ENCODE measurements around the gene SMAD1.

SMAD1 gene

DNA sequence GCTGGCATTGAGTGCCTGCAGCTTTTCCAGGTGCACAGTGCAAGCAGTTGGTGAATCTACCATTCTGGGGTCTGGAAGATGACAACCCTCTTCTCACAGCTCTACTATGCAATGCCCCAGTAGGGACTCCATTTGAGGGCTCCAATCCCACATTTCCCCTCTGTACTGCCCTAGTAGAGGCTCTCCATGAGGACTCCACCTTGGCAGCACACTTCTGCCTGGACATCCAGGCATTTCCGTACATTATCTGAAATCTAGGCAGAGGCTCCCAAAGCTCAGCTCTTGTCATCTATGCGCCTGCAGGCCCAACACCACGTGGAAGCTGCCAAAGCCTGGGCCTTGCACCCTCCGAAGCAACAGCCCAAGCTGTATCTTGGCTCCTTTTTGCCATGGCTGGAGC lies 8.4 kb upstream of the SMAD1 start:
- DNase-seq (ENCODE audit: low read depth in 2 of 2) = no peak
- TF ChIP-seq, protein P1, sequence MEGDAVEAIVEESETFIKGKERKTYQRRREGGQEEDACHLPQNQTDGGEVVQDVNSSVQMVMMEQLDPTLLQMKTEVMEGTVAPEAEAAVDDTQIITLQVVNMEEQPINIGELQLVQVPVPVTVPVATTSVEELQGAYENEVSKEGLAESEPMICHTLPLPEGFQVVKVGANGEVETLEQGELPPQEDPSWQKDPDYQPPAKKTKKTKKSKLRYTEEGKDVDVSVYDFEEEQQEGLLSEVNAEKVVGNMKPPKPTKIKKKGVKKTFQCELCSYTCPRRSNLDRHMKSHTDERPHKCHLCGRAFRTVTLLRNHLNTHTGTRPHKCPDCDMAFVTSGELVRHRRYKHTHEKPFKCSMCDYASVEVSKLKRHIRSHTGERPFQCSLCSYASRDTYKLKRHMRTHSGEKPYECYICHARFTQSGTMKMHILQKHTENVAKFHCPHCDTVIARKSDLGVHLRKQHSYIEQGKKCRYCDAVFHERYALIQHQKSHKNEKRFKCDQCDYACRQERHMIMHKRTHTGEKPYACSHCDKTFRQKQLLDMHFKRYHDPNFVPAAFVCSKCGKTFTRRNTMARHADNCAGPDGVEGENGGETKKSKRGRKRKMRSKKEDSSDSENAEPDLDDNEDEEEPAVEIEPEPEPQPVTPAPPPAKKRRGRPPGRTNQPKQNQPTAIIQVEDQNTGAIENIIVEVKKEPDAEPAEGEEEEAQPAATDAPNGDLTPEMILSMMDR (IDR thresholded peaks at IDR 0.05; ENCODE audit: low read depth, low read length) = no peak
- no peak overlapping the region for H3K4me3 ChIP-seq (replicated peaks in 1 of 2; ENCODE audit: low read depth in 2 of 2, low read length in 2 of 2)

DNA sequence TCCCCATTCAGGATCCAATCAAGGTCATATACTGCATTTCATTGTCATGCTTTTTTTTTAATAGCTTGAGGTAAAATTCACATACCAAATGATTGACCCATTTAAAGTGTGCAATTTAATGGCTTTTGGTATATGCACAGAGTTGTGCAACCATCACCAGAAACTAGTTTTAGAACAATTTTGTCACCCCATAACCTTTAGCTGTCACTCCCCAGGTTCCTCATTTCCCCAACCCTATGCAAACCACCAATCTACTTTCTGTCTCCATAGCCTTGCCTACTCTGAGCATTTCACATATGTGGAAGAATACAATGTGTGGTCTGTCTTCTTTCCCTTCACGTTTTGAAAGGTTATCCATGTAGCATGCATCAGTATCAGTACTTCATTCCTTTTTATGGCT lies 1.4 kb upstream of the SMAD1 start:
- no peak for DNase-seq (ENCODE audit: low read depth in 2 of 2)
- no peak overlapping the region for H3K4me3 ChIP-seq (replicated peaks in 1 of 2; ENCODE audit: low read depth in 2 of 2, low read length in 2 of 2)
- TF ChIP-seq, protein P1 (IDR thresholded peaks at IDR 0.05; ENCODE audit: low read depth, low read length) = no peak

DNA sequence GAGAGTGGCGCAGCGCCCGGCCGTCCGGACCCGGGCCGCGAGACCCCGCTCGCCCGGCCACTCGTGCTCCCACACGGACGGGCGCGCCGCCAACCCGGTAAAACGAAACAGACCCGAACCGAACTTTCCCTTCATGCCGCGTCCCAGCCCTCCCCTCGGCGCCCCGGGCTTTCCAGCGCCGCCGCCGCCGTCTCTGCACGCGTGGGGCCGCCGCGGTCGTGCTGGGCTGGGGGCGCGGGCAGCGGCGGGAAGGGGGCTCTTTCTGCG lies 222 bp downstream of the SMAD1 start:
- TF ChIP-seq, protein P1 (IDR thresholded peaks at IDR 0.05; ENCODE audit: low read depth, low read length) = no peak
- peak overlapping the region; percentile 73 to 75 for H3K4me3 ChIP-seq (replicated peaks in 1 of 2; ENCODE audit: low read depth in 2 of 2, low read length in 2 of 2)
- DNase-seq (ENCODE audit: low read depth in 2 of 2) = no peak

DNA sequence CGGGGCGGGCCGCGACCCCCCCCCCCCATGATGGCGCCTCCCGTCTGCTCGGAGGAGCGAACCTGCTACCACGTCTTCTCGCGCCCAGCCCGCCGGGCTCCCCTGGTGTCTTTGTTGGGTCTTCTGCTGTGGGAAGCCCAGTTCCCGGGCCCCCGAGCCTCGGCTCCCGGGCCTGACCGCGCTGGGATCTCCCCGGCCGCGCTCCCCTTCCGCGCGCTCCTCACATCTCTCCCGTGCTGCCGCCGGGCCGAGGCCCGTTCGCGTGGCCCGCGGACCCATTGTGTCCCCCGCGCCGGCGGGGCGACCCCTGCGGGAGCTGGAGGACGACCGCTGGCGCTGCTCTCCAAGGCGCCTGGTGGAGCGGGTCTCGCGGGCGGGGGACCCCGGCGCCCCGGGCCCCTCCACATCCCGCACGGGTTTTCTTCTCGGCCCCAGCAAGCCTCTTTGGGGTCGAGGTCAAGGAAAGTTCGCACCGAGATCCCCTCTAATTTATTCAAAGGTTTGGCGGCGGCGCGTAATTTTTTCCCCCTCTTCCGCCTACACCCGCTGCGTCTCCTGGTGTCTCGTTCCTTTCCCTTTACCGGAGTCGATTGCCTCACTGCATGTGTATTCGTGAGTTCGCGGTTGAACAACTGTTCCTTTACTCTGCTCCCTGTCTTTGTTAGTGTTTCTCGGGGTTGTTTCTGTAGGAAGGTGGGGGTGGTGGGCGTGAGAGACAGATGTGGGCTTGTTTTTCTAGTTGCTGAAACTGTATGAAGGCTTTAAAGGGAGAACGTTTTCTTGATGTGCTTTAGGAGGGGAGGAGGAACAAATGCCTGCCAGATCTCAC lies 770 bp downstream of the SMAD1 start:
- DNase-seq (ENCODE audit: low read depth in 2 of 2) = peak; percentile 69 to 78
- TF ChIP-seq, protein P1 (IDR thresholded peaks at IDR 0.05; ENCODE audit: low read depth, low read length) = no peak
- H3K4me3 ChIP-seq (replicated peaks in 1 of 2; ENCODE audit: low read depth in 2 of 2, low read length in 2 of 2) = peak overlapping the region; percentile 73 to 75

DNA sequence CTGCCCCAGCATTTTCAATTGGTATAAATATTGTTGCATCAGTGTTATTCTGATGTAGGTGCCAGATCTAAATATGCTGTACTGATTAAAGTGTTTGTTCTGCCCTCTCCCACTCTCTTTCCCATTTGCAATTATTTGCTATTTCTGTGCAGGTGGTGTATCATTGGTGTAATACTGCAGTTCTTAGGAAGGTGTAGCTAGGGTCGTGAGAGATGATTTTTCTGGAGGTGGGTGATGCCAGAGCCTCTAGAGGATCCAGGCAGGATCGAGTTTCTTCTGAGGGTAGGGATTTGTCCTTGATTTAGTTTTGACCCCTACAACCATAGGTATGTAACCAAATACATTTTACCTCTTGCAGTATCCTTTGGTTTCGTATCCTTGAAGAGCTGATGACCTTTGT lies 1.9 kb downstream of the SMAD1 start:
- no peak for DNase-seq (ENCODE audit: low read depth in 2 of 2)
- TF ChIP-seq, protein P1 (IDR thresholded peaks at IDR 0.05; ENCODE audit: low read depth, low read length) = no peak
- H3K4me3 ChIP-seq (replicated peaks in 1 of 2; ENCODE audit: low read depth in 2 of 2, low read length in 2 of 2) = peak overlapping the region; percentile 73 to 75

DNA sequence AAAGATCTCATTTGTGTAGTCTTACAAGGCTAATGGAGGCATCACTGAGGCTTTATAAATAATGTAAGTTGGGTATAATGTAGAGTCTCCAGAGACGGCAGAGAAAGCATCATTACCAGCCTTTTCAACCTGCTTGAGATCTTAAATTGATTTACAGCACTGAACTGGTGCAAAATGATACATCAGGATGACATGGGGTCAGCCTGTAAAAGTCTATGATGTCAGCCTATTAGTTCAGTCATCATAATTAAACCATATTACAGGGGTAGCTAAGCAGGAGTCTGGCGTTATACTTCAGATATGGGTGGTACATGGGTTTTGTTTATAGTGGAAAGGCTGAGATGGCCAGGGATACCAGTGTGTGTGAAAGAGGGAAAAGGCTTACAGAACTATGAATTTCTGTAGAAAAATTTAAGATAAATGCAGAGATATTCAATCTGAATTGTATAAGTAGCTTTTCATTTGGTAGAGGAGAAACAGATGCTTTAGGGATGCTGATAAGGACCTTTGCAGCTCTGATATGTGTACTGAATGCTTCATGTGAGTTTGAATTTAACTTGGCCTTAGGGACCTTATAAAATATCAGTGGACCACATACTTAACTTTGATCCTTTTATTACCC lies 2.7 kb downstream of the SMAD1 start:
- TF ChIP-seq, protein P1 (IDR thresholded peaks at IDR 0.05; ENCODE audit: low read depth, low read length) = no peak
- no peak overlapping the region for H3K4me3 ChIP-seq (replicated peaks in 1 of 2; ENCODE audit: low read depth in 2 of 2, low read length in 2 of 2)
- DNase-seq (ENCODE audit: low read depth in 2 of 2) = no peak
